Activated CD8-positive, alpha-beta T cell treated with anti-CD3 and anti-CD28 coated beads for 36 hours (primary cell): ENCODE results near the gene SRXN1. TPM values are rescaled to one million over a fixed set of nuclear protein-coding genes. Genes with fewer than 3 reads are reported as not detected.

Experiments
- ATAC-seq: fragments of 200-7000 bp; cut with Tn5 transposase; one replicate; pipeline ENCODE4 v1.10.0; 2021; ENCODE audit warnings: mild to moderate bottlenecking, moderate library complexity
- CTCF ChIA-PET: fragments of 350-600 bp; sonication (Branson Sonifier 250); formaldehyde crosslinking; loops from one replicate; lab custom pipeline; 2021; ENCODE audit warnings: antibody characterized with exemption; lab: Charles Lee
- POLR2A ChIA-PET: fragments of 350-600 bp; sonication (Branson Sonifier 250); formaldehyde crosslinking; loops from one replicate; lab custom pipeline; 2021; ENCODE audit warnings: antibody characterized with exemption; lab: Charles Lee
- DNase-seq: peaks from one replicate; pipeline ENCODE4 v3.0.0-alpha.2; 2020
- H3K27ac Mint-ChIP-seq: one replicate; pipeline ENCODE4 v1.8.0; 2021; ENCODE audit warnings: mild to moderate bottlenecking, mixed read lengths
- H3K27me3 Mint-ChIP-seq: one replicate; pipeline ENCODE4 v1.8.0; 2021; ENCODE audit warnings: mixed read lengths
- H3K36me3 Mint-ChIP-seq: one replicate; pipeline ENCODE4 v1.8.0; 2021; ENCODE audit warnings: low read depth, mixed read lengths
- H3K4me1 Mint-ChIP-seq: one replicate; pipeline ENCODE4 v1.8.0; 2021; ENCODE audit warnings: low read depth, mixed read lengths
- H3K4me3 Mint-ChIP-seq: one replicate; pipeline ENCODE4 v1.8.0; 2021; ENCODE audit warnings: mild to moderate bottlenecking, moderate library complexity, mixed read lengths
- H3K9me3 Mint-ChIP-seq: one replicate; pipeline ENCODE4 v1.8.0; 2021; ENCODE audit warnings: mixed read lengths
- intact Hi-C: fragments of 100-400 bp; cut with micrococcal nuclease; formaldehyde crosslinking; loops from one replicate; pipeline ENCODE4 v1.10.0; 2022
- total RNA-seq, 2 experiments: library from RNA; stranded (reverse); gene quantifications; one replicate each; pipeline ENCODE4 v1.2.3, GENCODE V29; 2021
- TF ChIP-seq, protein P1 (sequence below): fragments of 200-600 bp; IDR thresholded peaks from one replicate; pipeline ENCODE4 v1.8.0; 2022; ENCODE audit warnings: antibody characterized with exemption, mild to moderate bottlenecking

SRXN1 gene
- total RNA-seq, 2 experiments from 2014 or later: 9.4 to 9.8 TPM

GRCh38 chr20:689947-690346, 36.9 kb upstream of the SRXN1 start:
- intact Hi-C loops: no loop called here
- Mint-ChIP-seq H3K27me3 (peaks cover 16% of the 10 kb centered on the region), H3K36me3 (no peaks in the 10 kb centered on the region), H3K9me3 (no peaks in the 10 kb centered on the region), H3K4me3 (no peak overlapping the region), H3K4me1 (no peaks in the 10 kb centered on the region), H3K27ac (no peak overlapping the region)
- DNase-seq: no peak
- TF ChIP-seq, protein P1, sequence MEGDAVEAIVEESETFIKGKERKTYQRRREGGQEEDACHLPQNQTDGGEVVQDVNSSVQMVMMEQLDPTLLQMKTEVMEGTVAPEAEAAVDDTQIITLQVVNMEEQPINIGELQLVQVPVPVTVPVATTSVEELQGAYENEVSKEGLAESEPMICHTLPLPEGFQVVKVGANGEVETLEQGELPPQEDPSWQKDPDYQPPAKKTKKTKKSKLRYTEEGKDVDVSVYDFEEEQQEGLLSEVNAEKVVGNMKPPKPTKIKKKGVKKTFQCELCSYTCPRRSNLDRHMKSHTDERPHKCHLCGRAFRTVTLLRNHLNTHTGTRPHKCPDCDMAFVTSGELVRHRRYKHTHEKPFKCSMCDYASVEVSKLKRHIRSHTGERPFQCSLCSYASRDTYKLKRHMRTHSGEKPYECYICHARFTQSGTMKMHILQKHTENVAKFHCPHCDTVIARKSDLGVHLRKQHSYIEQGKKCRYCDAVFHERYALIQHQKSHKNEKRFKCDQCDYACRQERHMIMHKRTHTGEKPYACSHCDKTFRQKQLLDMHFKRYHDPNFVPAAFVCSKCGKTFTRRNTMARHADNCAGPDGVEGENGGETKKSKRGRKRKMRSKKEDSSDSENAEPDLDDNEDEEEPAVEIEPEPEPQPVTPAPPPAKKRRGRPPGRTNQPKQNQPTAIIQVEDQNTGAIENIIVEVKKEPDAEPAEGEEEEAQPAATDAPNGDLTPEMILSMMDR: no peak
- ChIA-PET POLR2A (interaction anchor here (1.0 kb wide), 1 partner anchor 17 kb away, joined by 3 read pairs; no protein-coding TSS in a partner anchor), CTCF (no interaction called here)
- ATAC-seq: no peak

DNA sequence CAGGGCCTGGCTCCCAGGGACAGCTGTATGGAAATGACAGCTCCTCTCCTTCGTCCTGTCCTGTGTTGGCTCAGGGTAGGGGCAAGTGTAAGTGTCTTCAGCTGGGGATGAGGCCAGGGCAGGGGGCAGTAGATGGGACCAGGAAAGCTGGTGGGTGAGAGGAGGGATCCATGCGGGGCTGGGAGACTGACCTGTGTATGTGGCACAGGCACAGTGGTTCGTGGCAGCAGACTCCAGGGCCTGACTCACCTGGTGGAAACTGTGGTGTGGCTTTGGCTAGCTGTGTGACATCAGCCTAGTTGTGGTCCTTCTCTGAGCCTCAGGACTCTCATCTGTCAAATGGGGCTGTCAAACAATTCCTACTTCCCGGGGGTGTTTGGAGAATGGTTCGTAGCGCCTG, 36.3 kb upstream of the SRXN1 start:
- DNase-seq (no peak), ATAC-seq (no peak)
- Mint-ChIP-seq H3K27ac (no peak overlapping the region), H3K4me3 (no peak overlapping the region), H3K36me3 (no peaks in the 10 kb centered on the region), H3K27me3 (peaks cover 15% of the 10 kb centered on the region), H3K9me3 (no peaks in the 10 kb centered on the region), H3K4me1 (no peaks in the 10 kb centered on the region)
- CTCF ChIA-PET: interaction anchor here (0.5 kb wide), 1 partner anchor 287 kb away, joined by 5 read pairs; no protein-coding TSS in a partner anchor
- intact Hi-C loops: no loop called here
- TF ChIP-seq, protein P1: no peak
- POLR2A ChIA-PET: no interaction called here

DNA sequence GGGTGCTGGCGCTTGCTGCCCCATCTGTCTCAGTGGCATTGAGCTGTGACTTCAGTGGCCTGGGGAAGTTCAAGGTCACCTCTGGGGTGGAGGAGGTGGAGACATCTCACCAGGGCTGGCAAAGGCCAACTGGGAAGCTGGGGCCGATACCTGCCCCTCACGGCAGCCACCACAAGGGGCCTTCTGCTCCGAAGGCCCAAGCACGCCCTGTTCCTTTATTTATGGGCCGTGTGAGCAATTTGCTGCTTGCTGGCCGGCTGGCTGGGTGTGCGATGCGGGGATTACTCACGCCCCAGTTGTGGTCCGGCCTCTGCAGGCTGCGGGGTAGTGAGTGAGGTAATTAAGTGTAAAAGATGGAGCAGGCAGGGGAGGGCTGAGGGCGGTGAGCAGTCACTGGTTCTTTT, 35.8 kb upstream of the SRXN1 start:
- Mint-ChIP-seq H3K9me3 (no peaks in the 10 kb centered on the region), H3K36me3 (no peaks in the 10 kb centered on the region), H3K27ac (no peak overlapping the region), H3K4me3 (no peak overlapping the region), H3K27me3 (peaks cover 13% of the 10 kb centered on the region), H3K4me1 (no peaks in the 10 kb centered on the region)
- DNase-seq (no peak), ATAC-seq (no peak)
- POLR2A ChIA-PET: no interaction called here
- intact Hi-C loops: no loop called here
- CTCF ChIA-PET: interaction anchor here (0.5 kb wide), 1 partner anchor 287 kb away, joined by 5 read pairs; no protein-coding TSS in a partner anchor
- TF ChIP-seq, protein P1: no peak

- CTCF ChIA-PET: interaction anchor here (1.1 kb wide), 1 partner anchor 21 kb away, joined by 4 read pairs; no protein-coding TSS in a partner anchor
- DNase-seq (no peak), ATAC-seq (no peak)
- Mint-ChIP-seq H3K27me3 (peaks cover 13% of the 10 kb centered on the region), H3K9me3 (no peaks in the 10 kb centered on the region), H3K27ac (no peak overlapping the region), H3K36me3 (no peaks in the 10 kb centered on the region), H3K4me3 (no peak overlapping the region), H3K4me1 (no peaks in the 10 kb centered on the region)
- intact Hi-C loops: no loop called here
- TF ChIP-seq, protein P1: no peak
- POLR2A ChIA-PET: no interaction called here
Measured at GRCh38 chr20:687468-688203, 34.6 kb upstream of the SRXN1 start.

GRCh38 chr20:684676-685319, 31.8 kb upstream of the SRXN1 start:
- POLR2A ChIA-PET: no interaction called here
- TF ChIP-seq, protein P1: no peak
- H3K27ac Mint-ChIP-seq: no peak overlapping the region
- H3K9me3 Mint-ChIP-seq: no peaks in the 10 kb centered on the region
- no peaks in the 10 kb centered on the region for H3K4me1 Mint-ChIP-seq
- intact Hi-C loops: no loop called here
- DNase-seq (no peak), ATAC-seq (no peak)
- CTCF ChIA-PET: interaction anchor here (1.2 kb wide), 1 partner anchor 18 kb away, joined by 4 read pairs; no protein-coding TSS in a partner anchor
- peaks cover 12% of the 10 kb centered on the region for H3K27me3 Mint-ChIP-seq
- H3K36me3 Mint-ChIP-seq: no peaks in the 10 kb centered on the region
- H3K4me3 Mint-ChIP-seq: no peak overlapping the region
